Muscle layer of duodenum (tissue), 2 donors: Measurements from ENCODE around the gene PHYHIPL.
"Not testable (repeated sequence)": the region's sequence is repeated elsewhere in the genome, so short reads cannot be mapped to it uniquely, and the experiment has no call there.

Experiments used
- H3K27ac ChIP-seq: one replicate; pipeline ENCODE4 v1.7.0; 2013; ENCODE audit warnings: mild to moderate bottlenecking, low read length
- H3K27me3 ChIP-seq: one replicate; pipeline ENCODE4 v1.7.0; 2013; ENCODE audit warnings: low read depth, mild to moderate bottlenecking, control low read depth, low read length
- H3K36me3 ChIP-seq, 2 donors: one replicate each; pipeline ENCODE4 v1.7.0; 2013; ENCODE audit warnings: low read length in 2 of 2, control low read depth in 1 of 2, mild to moderate bottlenecking in 1 of 2; ENCODE audit not compliant: insufficient read depth in 2 of 2, control insufficient read depth in 1 of 2
- H3K4me1 ChIP-seq, 2 donors: one replicate each; pipeline ENCODE4 v1.7.0; 2013; ENCODE audit warnings: low read length in 2 of 2, mild to moderate bottlenecking in 2 of 2, control low read depth in 1 of 2, moderate library complexity in 1 of 2; ENCODE audit not compliant: insufficient read depth in 2 of 2, control insufficient read depth in 1 of 2
- H3K4me3 ChIP-seq, 2 donors: one replicate each; pipeline ENCODE4 v1.7.0; 2013; ENCODE audit warnings: low read length in 2 of 2, low read depth in 1 of 2, mild to moderate bottlenecking in 1 of 2
- H3K9me3 ChIP-seq, 2 donors: one replicate each; pipeline ENCODE4 v1.7.0; 2013; ENCODE audit warnings: low read length in 2 of 2, control low read depth in 1 of 2, mild to moderate bottlenecking in 1 of 2; ENCODE audit not compliant: control insufficient read depth in 1 of 2
- donor health status: healthy.

Gene PHYHIPL

GRCh38 chr10:59236064-59236697 is 59.7 kb downstream of the PHYHIPL start:
- H3K36me3 ChIP-seq = no peaks in the 10 kb centered on the region
- H3K27ac ChIP-seq = no peak overlapping the region
- no peak overlapping the region for H3K4me3 ChIP-seq
- H3K4me1 ChIP-seq = peaks cover 0 to 8% of the 10 kb centered on the region in 2 donors
- no peaks in the 10 kb centered on the region for H3K9me3 ChIP-seq
- H3K27me3 ChIP-seq = no peaks in the 10 kb centered on the region

GRCh38 chr10:59237775-59238174 is 61.3 kb downstream of the PHYHIPL start:
- H3K27ac ChIP-seq = no peak overlapping the region
- H3K9me3 ChIP-seq = no peaks in the 10 kb centered on the region
- H3K27me3 ChIP-seq = no peaks in the 10 kb centered on the region
- peaks cover 0 to 8% of the 10 kb centered on the region in 2 donors for H3K4me1 ChIP-seq
- no peak overlapping the region for H3K4me3 ChIP-seq
- H3K36me3 ChIP-seq = no peaks in the 10 kb centered on the region

GRCh38 chr10:59239108-59239507 is 62.7 kb downstream of the PHYHIPL start:
- H3K27ac ChIP-seq, H3K27me3 ChIP-seq, H3K4me1 ChIP-seq: not testable (repeated sequence)

GRCh38 chr10:59240582-59241183 is 64.2 kb downstream of the PHYHIPL start:
- peaks cover 0 to 7% of the 10 kb centered on the region in 2 donors for H3K36me3 ChIP-seq
- H3K27ac ChIP-seq = no peak overlapping the region
- no peaks in the 10 kb centered on the region for H3K9me3 ChIP-seq
- no peaks in the 10 kb centered on the region for H3K27me3 ChIP-seq
- peaks cover 0 to 8% of the 10 kb centered on the region in 2 donors for H3K4me1 ChIP-seq
- H3K4me3 ChIP-seq = no peak overlapping the region

More at GRCh38 chr10:59239108-59239507, 62.7 kb downstream of the PHYHIPL start:
- not testable (repeated sequence) for H3K36me3 ChIP-seq, H3K4me3 ChIP-seq, H3K9me3 ChIP-seq

- Histone ChIP-seq H3K9me3 (no peaks in the 10 kb centered on the region), H3K4me3 (no peak overlapping the region), H3K27ac (no peak overlapping the region), H3K27me3 (no peaks in the 10 kb centered on the region), H3K36me3 (peaks cover 0 to 9% of the 10 kb centered on the region in 2 donors), H3K4me1 (peaks cover 0 to 8% of the 10 kb centered on the region in 2 donors)
Measured at GRCh38 chr10:59242057-59242456, 65.6 kb downstream of the PHYHIPL start.

- Histone ChIP-seq H3K4me1 (peaks cover 0 to 8% of the 10 kb centered on the region in 2 donors), H3K4me3 (no peak overlapping the region), H3K36me3 (peaks cover 0 to 9% of the 10 kb centered on the region in 2 donors), H3K9me3 (no peaks in the 10 kb centered on the region), H3K27ac (no peak overlapping the region), H3K27me3 (no peaks in the 10 kb centered on the region)
Measured at GRCh38 chr10:59242991-59243390, 66.5 kb downstream of the PHYHIPL start.

GRCh38 chr10:59243611-59244195 is 67.3 kb downstream of the PHYHIPL start:
- Histone ChIP-seq H3K4me1 (peaks cover 0 to 8% of the 10 kb centered on the region in 2 donors), H3K4me3 (no peak overlapping the region), H3K36me3 (peaks cover 0 to 9% of the 10 kb centered on the region in 2 donors), H3K9me3 (no peaks in the 10 kb centered on the region), H3K27me3 (no peaks in the 10 kb centered on the region), H3K27ac (no peak overlapping the region)

- Histone ChIP-seq H3K4me3 (no peak overlapping the region), H3K27ac (no peak overlapping the region), H3K36me3 (peaks cover 0 to 12% of the 10 kb centered on the region in 2 donors), H3K9me3 (no peaks in the 10 kb centered on the region), H3K27me3 (no peaks in the 10 kb centered on the region), H3K4me1 (peaks cover 0 to 8% of the 10 kb centered on the region in 2 donors)
Measured at GRCh38 chr10:59244871-59245270, 68.4 kb downstream of the PHYHIPL start.

GRCh38 chr10:59245686-59246085 is 69.2 kb downstream of the PHYHIPL start:
- Histone ChIP-seq H3K27ac (no peak overlapping the region), H3K4me3 (no peak overlapping the region), H3K9me3 (no peaks in the 10 kb centered on the region), H3K27me3 (no peaks in the 10 kb centered on the region), H3K36me3 (peaks cover 3 to 20% of the 10 kb centered on the region in 2 donors), H3K4me1 (peaks cover 0 to 4% of the 10 kb centered on the region in 2 donors)

GRCh38 chr10:59252491-59252890 is 76.0 kb downstream of the PHYHIPL start:
- no peak overlapping the region for H3K27ac ChIP-seq
- H3K36me3 ChIP-seq = peaks cover 16 to 36% of the 10 kb centered on the region in 2 donors
- H3K27me3 ChIP-seq = no peaks in the 10 kb centered on the region
- H3K9me3 ChIP-seq = no peaks in the 10 kb centered on the region
- H3K4me1 ChIP-seq = peaks cover 0 to 5% of the 10 kb centered on the region in 2 donors
- H3K4me3 ChIP-seq = no peak overlapping the region

- Histone ChIP-seq H3K27me3 (no peaks in the 10 kb centered on the region), H3K4me3 (no peak overlapping the region), H3K27ac (no peak overlapping the region), H3K36me3 (peaks cover 15 to 27% of the 10 kb centered on the region in 2 donors), H3K9me3 (no peaks in the 10 kb centered on the region), H3K4me1 (peaks cover 0 to 5% of the 10 kb centered on the region in 2 donors)
Measured at GRCh38 chr10:59255463-59255862, 79.0 kb downstream of the PHYHIPL start.
